ENCODE measurements around the gene MXD4. TPM values are rescaled to one million over a fixed set of nuclear protein-coding genes. Genes with fewer than 3 reads are reported as not detected.

The MXD4 gene
- total RNA-seq, 1 experiment from 2014 or later: 20.4 TPM

GRCh38 chr4:2218436-2218835 is 43.5 kb downstream of the MXD4 start (continued):
- TF ChIP-seq ZNF532 (CRISPR knock-in tag; IDR thresholded peaks at IDR 0.05; ENCODE audit: borderline replicate concordance) (no peak), USF2 (CRISPR knock-in tag; IDR thresholded peaks at IDR 0.05) (no peak), SOX15 (CRISPR knock-in tag; IDR thresholded peaks at IDR 0.05) (no peak), ESRRA (CRISPR knock-in tag; IDR thresholded peaks at IDR 0.05; ENCODE audit: borderline replicate concordance) (no peak), MLX (CRISPR knock-in tag; IDR thresholded peaks at IDR 0.05) (no peak), NFYB (CRISPR knock-in tag; conservative IDR thresholded peaks at IDR 0.05; ENCODE audit: low read depth) (no peak), ELF4 (CRISPR knock-in tag; IDR thresholded peaks at IDR 0.05; ENCODE audit: low read depth) (no peak), SP1 (CRISPR knock-in tag; conservative IDR thresholded peaks at IDR 0.05) (no peak), NR3C1 (CRISPR knock-in tag; conservative IDR thresholded peaks at IDR 0.05; ENCODE audit: low read depth) (no peak), ZNF423 (CRISPR knock-in tag; IDR thresholded peaks at IDR 0.05) (no peak), ZBTB21 (CRISPR knock-in tag; IDR thresholded peaks at IDR 0.05; ENCODE audit: borderline replicate concordance) (no peak), ZNF263 (CRISPR knock-in tag; IDR thresholded peaks at IDR 0.05; ENCODE audit: low read depth) (no peak), FOXP4 (CRISPR knock-in tag; IDR thresholded peaks at IDR 0.05) (no peak), RELA (CRISPR knock-in tag; IDR thresholded peaks at IDR 0.05; ENCODE audit: borderline replicate concordance) (no peak), TCF7 (CRISPR knock-in tag; IDR thresholded peaks at IDR 0.05; ENCODE audit: low read depth) (no peak)

GRCh38 chr4:2217726-2218125 is 44.2 kb downstream of the MXD4 start:
- Mint-ChIP-seq H3K36me3 (no peaks in the 10 kb centered on the region; the same call in 1 of the 2 replicates), H3K9me3 (no peaks in the 10 kb centered on the region), H3K4me3 (no peak overlapping the region), H3K4me1 (peaks cover 45% of the 10 kb centered on the region), H3K27me3 (ENCODE audit: low read depth) (peaks cover 78% of the 10 kb centered on the region), H3K27ac (no peak overlapping the region)
- ATAC-seq: no peak
- no peak for DNase-seq (ENCODE audit: low spot score)
- CTCF ChIA-PET: interaction anchor here (1.9 to 5.8 kb wide), 2 partner anchors 137 to 225 kb away, joined by 5 to 44 read pairs; no protein-coding TSS in a partner anchor
- no peak for TF ChIP-seq MAX (CRISPR knock-in tag; IDR thresholded peaks at IDR 0.05)
- no peak for TF ChIP-seq USF2 (CRISPR knock-in tag; IDR thresholded peaks at IDR 0.05)
- TF ChIP-seq MLX (CRISPR knock-in tag; IDR thresholded peaks at IDR 0.05): no peak
- TF ChIP-seq SMAD4 (CRISPR knock-in tag; IDR thresholded peaks at IDR 0.05): no peak
- TF ChIP-seq ZNF423 (CRISPR knock-in tag; IDR thresholded peaks at IDR 0.05): no peak
- no peak for TF ChIP-seq ESRRA (CRISPR knock-in tag; IDR thresholded peaks at IDR 0.05; ENCODE audit: borderline replicate concordance)
- TF ChIP-seq NR3C1 (CRISPR knock-in tag; conservative IDR thresholded peaks at IDR 0.05; ENCODE audit: low read depth): no peak
- no peak for TF ChIP-seq ZNF219 (CRISPR knock-in tag; IDR thresholded peaks at IDR 0.05; ENCODE audit: borderline replicate concordance)
- no peak for TF ChIP-seq ZNF121 (CRISPR knock-in tag; IDR thresholded peaks at IDR 0.05)
- TF ChIP-seq MYBL2 (CRISPR knock-in tag; IDR thresholded peaks at IDR 0.05): no peak
- no peak for TF ChIP-seq GABPB1 (CRISPR knock-in tag; IDR thresholded peaks at IDR 0.05)
- POLR2A ChIA-PET: no interaction called here

Measured in WTC11 (cell line).